HFFc6 (cell line): ENCODE results near the gene CTNNA3. TPM values are rescaled to one million over a fixed set of nuclear protein-coding genes. Genes with fewer than 3 reads are reported as not detected.

Source experiments
- DNase-seq: peaks from one replicate; pipeline ENCODE4 v3.0.0-alpha.2; 2018
- H3K27ac Mint-ChIP-seq: 2 replicates; pipeline ENCODE4 v1.8.0; 2020; ENCODE audit warnings: mild to moderate bottlenecking, mixed read lengths
- H3K27me3 Mint-ChIP-seq: 2 replicates; pipeline ENCODE4 v1.8.0; 2021; ENCODE audit warnings: mild to moderate bottlenecking, moderate library complexity, mixed read lengths; ENCODE audit not compliant: insufficient read depth
- H3K36me3 Mint-ChIP-seq: 2 replicates; pipeline ENCODE4 v1.8.0; 2021; ENCODE audit warnings: low read depth, mixed read lengths
- H3K4me1 Mint-ChIP-seq: 2 replicates; pipeline ENCODE4 v1.8.0; 2020; ENCODE audit warnings: low read depth, mixed read lengths
- H3K4me3 Mint-ChIP-seq: 2 replicates; pipeline ENCODE4 v1.8.0; 2020; ENCODE audit warnings: mild to moderate bottlenecking, moderate library complexity, mixed read lengths
- H3K9me3 Mint-ChIP-seq: 2 replicates; pipeline ENCODE4 v1.8.0; 2020; ENCODE audit warnings: mild to moderate bottlenecking, mixed read lengths
- CTCF ChIP-seq: fragments of 200-600 bp; sonication (generic); IDR thresholded peaks from 2 replicates; pipeline ENCODE4 v1.5.0; 2021; ENCODE audit warnings: antibody characterized with exemption, mild to moderate bottlenecking
- total RNA-seq, 6 experiments: library from RNA; stranded (reverse); fragmentation: NEBNext Ultra II Directional; extraction: Animal tissue kit (Norgen Biotek cat#: 25700); gene quantifications; 2 replicates in 1 of 6; 3 replicates in 5 of 6; pipeline ENCODE4 v1.2.3, GENCODE V29; 2021

Gene CTNNA3
- total RNA-seq, 6 experiments from 2014 or later: not detected

- no peaks in the 10 kb centered on the region for H3K36me3 Mint-ChIP-seq
- no peak overlapping the region for H3K27ac Mint-ChIP-seq
- no peak overlapping the region for H3K4me3 Mint-ChIP-seq
- H3K4me1 Mint-ChIP-seq: no peaks in the 10 kb centered on the region
- no peaks in the 10 kb centered on the region for H3K27me3 Mint-ChIP-seq
- peaks cover 9% of the 10 kb centered on the region for H3K9me3 Mint-ChIP-seq
- no peak for TF ChIP-seq CTCF
- DNase-seq: no peak
These were observed 1552.0 kb downstream of the CTNNA3 start for GRCh38 chr10:66144016-66144415.

- H3K27me3 Mint-ChIP-seq: no peaks in the 10 kb centered on the region
- H3K4me1 Mint-ChIP-seq: no peaks in the 10 kb centered on the region
- no peak for TF ChIP-seq CTCF
- peaks cover 31% of the 10 kb centered on the region for H3K9me3 Mint-ChIP-seq
- DNase-seq: no peak
- no peaks in the 10 kb centered on the region for H3K36me3 Mint-ChIP-seq
- no peak overlapping the region for H3K4me3 Mint-ChIP-seq
- no peak overlapping the region for H3K27ac Mint-ChIP-seq
These were observed 1593.2 kb downstream of the CTNNA3 start for GRCh38 chr10:66102756-66103155.

- Mint-ChIP-seq H3K36me3 (no peaks in the 10 kb centered on the region), H3K4me3 (no peak overlapping the region), H3K27me3 (no peaks in the 10 kb centered on the region), H3K9me3 (peaks cover 34% of the 10 kb centered on the region), H3K27ac (no peak overlapping the region), H3K4me1 (no peaks in the 10 kb centered on the region)
- DNase-seq: no peak
- no peak for TF ChIP-seq CTCF
These were observed 1597.2 kb downstream of the CTNNA3 start for GRCh38 chr10:66098595-66099480.

- Mint-ChIP-seq H3K36me3 (no peaks in the 10 kb centered on the region), H3K4me3 (no peak overlapping the region), H3K27ac (no peak overlapping the region), H3K27me3 (no peaks in the 10 kb centered on the region), H3K9me3 (peaks cover 37% of the 10 kb centered on the region), H3K4me1 (no peaks in the 10 kb centered on the region)
- no peak for TF ChIP-seq CTCF
- DNase-seq: no peak
These were observed 1600.4 kb downstream of the CTNNA3 start for GRCh38 chr10:66095610-66096009.

GRCh38 chr10:66085906-66086305 lies 1610.1 kb downstream of the CTNNA3 start:
- Mint-ChIP-seq H3K27me3 (no peaks in the 10 kb centered on the region), H3K9me3 (peaks cover 16% of the 10 kb centered on the region), H3K36me3 (0 out of 2 replicates have a peak, but pooled peaks cover under 1% of the 10 kb centered on the region), H3K4me1 (no peaks in the 10 kb centered on the region), H3K4me3 (no peak overlapping the region), H3K27ac (no peak overlapping the region)
- TF ChIP-seq CTCF: no peak
- DNase-seq: no peak
